Caco-2 (cell line): ENCODE results near the gene CIAO2A. TPM values are rescaled to one million over a fixed set of nuclear protein-coding genes. Genes with fewer than 3 reads are reported as not detected.

Experiments
- BruUV-seq: library from RNA; stranded (reverse); fragments of 400-500 nt; replicated peaks from 2 replicates; lab custom pipeline; 2021; lab: Mats Ljungman, UMichigan
- CTCF ChIA-PET: fragments of 300-600 bp; sonication (Branson Sonifier 250); formaldehyde crosslinking; loops from one replicate; lab custom pipeline; 2022; ENCODE audit warnings: antibody characterized with exemption; lab: Charles Lee
- POLR2A ChIA-PET: fragments of 300-600 bp; sonication (Branson Sonifier 250); formaldehyde crosslinking; loops from one replicate; lab custom pipeline; 2022; ENCODE audit warnings: antibody characterized with exemption; lab: Charles Lee
- DNase-seq, 2 experiments: peaks; one replicate each; pipeline versions ENCODE4 v3.0.0 to v3.0.0-alpha.2; 2020 to 2022
- H3K27me3 ChIP-seq: replicated peaks from 2 replicates; pipeline ENCODE4 v1.6.0; 2011; ENCODE audit warnings: low read length; ENCODE audit not compliant: control insufficient read depth, insufficient read depth
- H3K36me3 ChIP-seq: 2 replicates; pipeline ENCODE4 v1.5.1; 2011; ENCODE audit warnings: low read length; ENCODE audit not compliant: control insufficient read depth, insufficient read depth
- H3K4me1 ChIP-seq: fragments of 250-450 bp; sonication (Bioruptor Pico); 2 replicates; pipeline ENCODE4 v1.5.1; 2020; ENCODE audit warnings: mild to moderate bottlenecking
- H3K4me3 ChIP-seq: 2 replicates; pipeline ENCODE4 v1.5.1; 2011; ENCODE audit warnings: low read depth, mild to moderate bottlenecking, control low read depth, low read length
- H3K9me3 ChIP-seq: fragments of 250-450 bp; sonication (Bioruptor Pico); 2 replicates; pipeline ENCODE4 v1.5.1; 2020; ENCODE audit warnings: mild to moderate bottlenecking, moderate library complexity
- H3K27ac Mint-ChIP-seq: one replicate; pipeline ENCODE4 v1.8.0; 2022; ENCODE audit warnings: mixed read lengths; ENCODE audit not compliant: unreplicated experiment
- H3K27me3 Mint-ChIP-seq: one replicate; pipeline ENCODE4 v1.8.0; 2022; ENCODE audit warnings: mixed read lengths; ENCODE audit not compliant: insufficient read depth, unreplicated experiment
- H3K36me3 Mint-ChIP-seq: one replicate; pipeline ENCODE4 v1.8.0; 2022; ENCODE audit warnings: mild to moderate bottlenecking, mixed read lengths; ENCODE audit not compliant: insufficient read depth, unreplicated experiment
- H3K4me1 Mint-ChIP-seq: one replicate; pipeline ENCODE4 v1.8.0; 2022; ENCODE audit warnings: low read depth, mixed read lengths; ENCODE audit not compliant: unreplicated experiment
- H3K4me3 Mint-ChIP-seq: one replicate; pipeline ENCODE4 v1.8.0; 2022; ENCODE audit warnings: mild to moderate bottlenecking, moderate library complexity, mixed read lengths; ENCODE audit not compliant: unreplicated experiment
- H3K9me3 Mint-ChIP-seq: one replicate; pipeline ENCODE4 v1.8.0; 2022; ENCODE audit warnings: mixed read lengths; ENCODE audit not compliant: unreplicated experiment
- intact Hi-C: fragments of 100-400 bp; cut with micrococcal nuclease; formaldehyde crosslinking; loops from one replicate; pipeline ENCODE4 v1.10.0; 2022; ENCODE audit not compliant: unreplicated experiment
- total RNA-seq: library from RNA; stranded (reverse); gene quantifications from 2 replicates; pipeline ENCODE4 v1.2.3, GENCODE V29; 2022
- TF ChIP-seq, protein P1 (sequence below), 2 experiments: fragments of 200-600 bp in 1 of 2; IDR thresholded peaks; 1 replicate in 1 of 2; 2 replicates in 1 of 2; pipeline versions ENCODE4 v1.5.1 to v1.8.0; 2011 to 2022; ENCODE audit warnings: antibody characterized with exemption in 1 of 2, control low read depth in 1 of 2, inconsistent platforms in 1 of 2, low read depth in 1 of 2, low read length in 1 of 2, mild to moderate bottlenecking in 1 of 2, moderate library complexity in 1 of 2; ENCODE audit not compliant: insufficient read depth in 1 of 2, severe bottlenecking in 1 of 2, unreplicated experiment in 1 of 2

The CIAO2A gene
- total RNA-seq, 1 experiment from 2014 or later: 61.6 TPM

DNA sequence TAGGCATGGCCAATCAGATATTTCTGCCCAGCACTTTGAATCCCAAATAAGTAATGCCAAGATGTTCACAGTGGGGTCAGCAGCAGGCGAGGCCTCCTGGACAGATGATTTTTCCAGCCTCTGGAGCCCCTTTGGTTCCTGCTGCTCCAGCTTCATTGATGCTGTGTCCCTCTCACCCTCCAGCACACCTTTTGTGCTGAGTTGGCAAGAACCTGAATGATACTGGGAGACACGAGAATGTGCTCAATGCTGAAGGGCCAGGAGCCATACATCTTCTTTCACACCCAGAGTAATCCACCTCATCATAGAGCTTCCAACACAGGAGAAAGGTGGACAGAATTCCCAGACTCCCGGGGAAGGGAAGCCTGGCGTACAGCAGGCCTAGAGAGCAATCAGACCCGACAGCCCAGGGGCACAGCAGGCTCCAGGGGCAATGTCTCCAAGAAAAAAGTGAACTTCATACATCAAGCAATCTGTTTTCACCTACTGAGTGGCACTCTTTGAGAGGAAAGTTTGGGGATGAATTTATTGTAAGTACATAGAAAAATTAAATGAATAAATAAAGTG is 40.6 kb downstream of the CIAO2A start:
- Histone ChIP-seq H3K27me3 (no peaks in the 10 kb centered on the region), H3K4me3 (no peak overlapping the region), H3K4me1 (peaks cover 20% of the 10 kb centered on the region), H3K36me3 (no peaks in the 10 kb centered on the region), H3K9me3 (no peaks in the 10 kb centered on the region)
- Mint-ChIP-seq H3K27ac (no peak overlapping the region), H3K27me3 (no peaks in the 10 kb centered on the region), H3K4me1 (peaks cover 17% of the 10 kb centered on the region), H3K36me3 (no peaks in the 10 kb centered on the region), H3K4me3 (no peak overlapping the region), H3K9me3 (no peaks in the 10 kb centered on the region)
- intact Hi-C loops: no loop called here
- ChIA-PET POLR2A (no interaction called here), CTCF (no interaction called here)
- DNase-seq: no peak
- no TSS peak for BruUV-seq
- TF ChIP-seq, protein P1, sequence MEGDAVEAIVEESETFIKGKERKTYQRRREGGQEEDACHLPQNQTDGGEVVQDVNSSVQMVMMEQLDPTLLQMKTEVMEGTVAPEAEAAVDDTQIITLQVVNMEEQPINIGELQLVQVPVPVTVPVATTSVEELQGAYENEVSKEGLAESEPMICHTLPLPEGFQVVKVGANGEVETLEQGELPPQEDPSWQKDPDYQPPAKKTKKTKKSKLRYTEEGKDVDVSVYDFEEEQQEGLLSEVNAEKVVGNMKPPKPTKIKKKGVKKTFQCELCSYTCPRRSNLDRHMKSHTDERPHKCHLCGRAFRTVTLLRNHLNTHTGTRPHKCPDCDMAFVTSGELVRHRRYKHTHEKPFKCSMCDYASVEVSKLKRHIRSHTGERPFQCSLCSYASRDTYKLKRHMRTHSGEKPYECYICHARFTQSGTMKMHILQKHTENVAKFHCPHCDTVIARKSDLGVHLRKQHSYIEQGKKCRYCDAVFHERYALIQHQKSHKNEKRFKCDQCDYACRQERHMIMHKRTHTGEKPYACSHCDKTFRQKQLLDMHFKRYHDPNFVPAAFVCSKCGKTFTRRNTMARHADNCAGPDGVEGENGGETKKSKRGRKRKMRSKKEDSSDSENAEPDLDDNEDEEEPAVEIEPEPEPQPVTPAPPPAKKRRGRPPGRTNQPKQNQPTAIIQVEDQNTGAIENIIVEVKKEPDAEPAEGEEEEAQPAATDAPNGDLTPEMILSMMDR (IDR thresholded peaks at IDR 0.05; ENCODE audit: insufficient read depth in 1 of 2, low read depth in 1 of 2, low read length in 1 of 2, severe bottlenecking in 1 of 2, unreplicated experiment in 1 of 2): no peak

DNA sequence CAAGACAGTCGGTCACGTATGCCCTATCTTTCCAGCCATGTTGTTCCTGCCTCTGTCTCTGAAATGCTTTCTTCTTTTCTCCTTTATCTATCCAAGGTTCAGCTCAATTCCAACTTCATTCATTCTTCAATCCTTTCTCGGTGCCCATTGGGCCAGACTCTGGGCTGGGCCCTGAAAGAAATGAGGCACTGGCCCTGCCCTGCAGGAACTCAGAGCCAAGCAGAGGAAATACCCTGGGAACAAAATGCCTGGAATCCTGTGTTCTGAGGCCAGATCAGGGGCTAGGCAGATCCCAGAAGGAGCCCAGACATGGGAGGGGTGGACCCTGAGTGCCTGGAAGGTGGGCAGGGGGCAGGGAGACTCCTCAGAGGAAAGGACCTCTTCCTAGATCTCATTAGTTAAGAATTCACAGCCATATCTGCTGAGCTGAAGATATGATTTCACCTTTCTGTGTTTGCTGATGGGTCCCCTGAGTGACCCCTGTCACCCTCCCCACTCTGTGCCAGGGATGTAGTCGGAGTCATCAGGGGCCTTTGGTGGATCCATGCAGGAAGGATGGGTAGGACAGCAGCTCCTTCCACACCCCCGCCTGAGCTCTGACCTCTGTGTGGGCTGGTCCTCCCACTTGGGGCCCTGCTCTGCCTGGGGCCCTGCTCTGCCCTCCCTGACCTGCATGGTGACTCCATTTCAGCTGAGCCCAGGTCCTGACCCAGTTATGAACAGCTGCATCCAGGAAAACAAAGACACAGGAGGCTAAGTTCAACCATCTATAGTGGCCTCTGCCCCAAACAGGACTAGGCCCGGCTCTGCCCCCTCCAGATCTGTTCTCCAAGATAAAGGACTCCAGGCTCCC is 42.0 kb downstream of the CIAO2A start:
- BruUV-seq: no TSS peak
- H3K4me3 Mint-ChIP-seq: no peak overlapping the region
- H3K4me1 Mint-ChIP-seq: peaks cover 17% of the 10 kb centered on the region
- H3K27me3 Mint-ChIP-seq: no peaks in the 10 kb centered on the region
- Histone ChIP-seq H3K9me3 (no peaks in the 10 kb centered on the region), H3K4me1 (peaks cover 20% of the 10 kb centered on the region), H3K27me3 (no peaks in the 10 kb centered on the region), H3K4me3 (no peak overlapping the region), H3K36me3 (no peaks in the 10 kb centered on the region)
- ChIA-PET CTCF (interaction anchor here (1.7 kb wide), 1 partner anchor 16 kb away, joined by 4 read pairs; no protein-coding TSS in a partner anchor), POLR2A (no interaction called here)
- H3K36me3 Mint-ChIP-seq: no peaks in the 10 kb centered on the region
- no peaks in the 10 kb centered on the region for H3K9me3 Mint-ChIP-seq
- TF ChIP-seq, protein P1 (IDR thresholded peaks at IDR 0.05; ENCODE audit: insufficient read depth in 1 of 2, low read depth in 1 of 2, low read length in 1 of 2, severe bottlenecking in 1 of 2, unreplicated experiment in 1 of 2): no peak
- DNase-seq: peak in 1 of 2 experiments; percentile 49
- H3K27ac Mint-ChIP-seq: no peak overlapping the region
- intact Hi-C loops: no loop called here

DNA sequence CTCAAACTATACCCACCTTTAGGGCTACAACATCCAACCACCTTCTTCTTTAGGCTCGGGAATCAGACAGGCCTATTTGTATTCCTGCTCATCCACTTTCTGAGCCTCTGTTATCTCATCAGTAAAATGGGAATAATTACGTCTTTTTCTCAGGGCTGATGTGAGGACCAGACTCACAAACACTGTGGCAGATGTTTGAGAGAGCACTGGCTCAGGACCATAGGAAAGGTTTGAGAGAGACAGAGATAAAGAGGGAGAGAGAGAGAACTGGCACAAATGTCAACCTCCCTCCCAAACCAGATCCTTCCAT is 42.6 kb downstream of the CIAO2A start:
- POLR2A ChIA-PET: no interaction called here
- peaks cover 20% of the 10 kb centered on the region for H3K4me1 ChIP-seq
- no peaks in the 10 kb centered on the region for H3K27me3 ChIP-seq
- H3K9me3 ChIP-seq: no peaks in the 10 kb centered on the region
- DNase-seq: no peak
- Mint-ChIP-seq H3K4me3 (no peak overlapping the region), H3K4me1 (peaks cover 17% of the 10 kb centered on the region), H3K27me3 (no peaks in the 10 kb centered on the region), H3K36me3 (no peaks in the 10 kb centered on the region), H3K27ac (no peak overlapping the region), H3K9me3 (no peaks in the 10 kb centered on the region)
- no peak overlapping the region for H3K4me3 ChIP-seq
- CTCF ChIA-PET: interaction anchor here (1.7 kb wide), 1 partner anchor 17 kb away, joined by 4 read pairs; no protein-coding TSS in a partner anchor
- TF ChIP-seq, protein P1 (IDR thresholded peaks at IDR 0.05; ENCODE audit: insufficient read depth in 1 of 2, low read depth in 1 of 2, low read length in 1 of 2, severe bottlenecking in 1 of 2, unreplicated experiment in 1 of 2): no peak
- BruUV-seq: no TSS peak
- no peaks in the 10 kb centered on the region for H3K36me3 ChIP-seq
- intact Hi-C loops: no loop called here
